HG02870 (cell line): Measurements from ENCODE around the gene IGSF10.
"Not testable (repeated sequence)": the region's sequence is repeated elsewhere in the genome, so short reads cannot be mapped to it uniquely, and the experiment has no call there.

Experiments used
- ATAC-seq: cut with Tn5 transposase; IDR thresholded peaks from one replicate; pipeline ENCODE4 v1.9.1; 2021; ENCODE audit warnings: mild to moderate bottlenecking, moderate library complexity; ENCODE audit not compliant: unreplicated experiment

Gene IGSF10

GRCh38 chr3:151460774-151461450, at the start of gene IGSF10:
Gene IGSF10, minus strand, starts transcription at chr3:151461061. Its CDS starts 2,352 bp downstream, at chr3:151458709.
- no peak for ATAC-seq

GRCh38 chr3:151509468-151510135, 48.7 kb upstream of the IGSF10 start:
- ATAC-seq = not testable (repeated sequence)

- ATAC-seq = no peak
Measured at GRCh38 chr3:151504606-151505005, 43.7 kb upstream of the IGSF10 start.

- no peak for ATAC-seq
Measured at GRCh38 chr3:151503074-151503473, 42.2 kb upstream of the IGSF10 start.

GRCh38 chr3:151501923-151502632, 41.2 kb upstream of the IGSF10 start:
- no peak for ATAC-seq

GRCh38 chr3:151501171-151501922, 40.5 kb upstream of the IGSF10 start:
- ATAC-seq = no peak

- ATAC-seq = no peak
Measured at GRCh38 chr3:151499168-151499567, 38.3 kb upstream of the IGSF10 start.

GRCh38 chr3:151491525-151491924, 30.7 kb upstream of the IGSF10 start:
- no peak for ATAC-seq

GRCh38 chr3:151487833-151488232, 27.0 kb upstream of the IGSF10 start:
- not testable (repeated sequence) for ATAC-seq

GRCh38 chr3:151483961-151484520, 23.2 kb upstream of the IGSF10 start:
- no peak for ATAC-seq

- ATAC-seq = no peak
Measured at GRCh38 chr3:151483488-151483887, 22.6 kb upstream of the IGSF10 start.

- ATAC-seq = no peak
Measured at GRCh38 chr3:151480492-151480891, 19.6 kb upstream of the IGSF10 start.

GRCh38 chr3:151479452-151479851, 18.6 kb upstream of the IGSF10 start:
- no peak for ATAC-seq

- ATAC-seq = no peak
Measured at GRCh38 chr3:151478335-151478697, 17.5 kb upstream of the IGSF10 start.

GRCh38 chr3:151477591-151478334, 16.9 kb upstream of the IGSF10 start:
- ATAC-seq = no peak

GRCh38 chr3:151476344-151477018, 15.6 kb upstream of the IGSF10 start:
- ATAC-seq = no peak

GRCh38 chr3:151468284-151468917, 7.5 kb upstream of the IGSF10 start:
- ATAC-seq = peak; percentile 81

- ATAC-seq = no peak
Measured at GRCh38 chr3:151467069-151467468, 6.2 kb upstream of the IGSF10 start.

- ATAC-seq = no peak
Measured at GRCh38 chr3:151462991-151463390, 2.1 kb upstream of the IGSF10 start.
